ENCODE data around the gene DPP10.

Gene DPP10

GRCh38 chr2:114546531-114546930 lies 104.1 kb downstream of the DPP10 start:
- H3K27ac ChIP-seq (ENCODE audit: low read length): no peak overlapping the region
- peaks cover 4% of the 10 kb centered on the region for H3K4me1 ChIP-seq (ENCODE audit: control insufficient read depth, low read depth, low read length)
- no peaks in the 10 kb centered on the region for H3K36me3 ChIP-seq (ENCODE audit: control insufficient read depth, low read depth, low read length)
- H3K9ac ChIP-seq (ENCODE audit: low read length): no peak overlapping the region
- H3K9me3 ChIP-seq (ENCODE audit: control insufficient read depth, low read depth, low read length): no peaks in the 10 kb centered on the region
- H3K4me3 ChIP-seq (ENCODE audit: low read length): no peak overlapping the region
- H3K27me3 ChIP-seq (ENCODE audit: control insufficient read depth, insufficient read depth, low read length): no peaks in the 10 kb centered on the region

DNA sequence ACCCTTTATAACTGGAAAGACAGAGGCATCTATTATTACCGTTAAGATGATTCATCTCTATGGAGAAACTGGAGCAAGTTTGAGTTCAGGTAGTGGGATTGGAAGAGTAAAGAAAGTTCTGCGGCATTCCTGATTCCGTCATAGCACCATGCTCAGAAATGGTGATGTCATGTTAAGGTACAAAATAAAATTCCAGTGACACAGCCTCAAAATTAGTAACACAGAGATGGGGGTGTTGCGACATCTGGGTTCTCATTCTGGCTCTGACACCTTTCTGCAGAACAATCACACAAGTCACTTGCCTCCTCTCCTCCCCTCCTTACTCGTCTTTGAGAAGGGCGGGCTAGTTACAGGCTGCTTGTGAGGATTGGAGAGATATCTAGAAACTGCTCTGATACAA lies 105.7 kb downstream of the DPP10 start:
- Histone ChIP-seq H3K4me3 (ENCODE audit: low read length) (no peak overlapping the region), H3K4me1 (ENCODE audit: control insufficient read depth, low read depth, low read length) (peaks cover 4% of the 10 kb centered on the region), H3K27ac (ENCODE audit: low read length) (no peak overlapping the region), H3K9ac (ENCODE audit: low read length) (no peak overlapping the region), H3K9me3 (ENCODE audit: control insufficient read depth, low read depth, low read length) (no peaks in the 10 kb centered on the region), H3K36me3 (ENCODE audit: control insufficient read depth, low read depth, low read length) (no peaks in the 10 kb centered on the region), H3K27me3 (ENCODE audit: control insufficient read depth, insufficient read depth, low read length) (no peaks in the 10 kb centered on the region)

DNA sequence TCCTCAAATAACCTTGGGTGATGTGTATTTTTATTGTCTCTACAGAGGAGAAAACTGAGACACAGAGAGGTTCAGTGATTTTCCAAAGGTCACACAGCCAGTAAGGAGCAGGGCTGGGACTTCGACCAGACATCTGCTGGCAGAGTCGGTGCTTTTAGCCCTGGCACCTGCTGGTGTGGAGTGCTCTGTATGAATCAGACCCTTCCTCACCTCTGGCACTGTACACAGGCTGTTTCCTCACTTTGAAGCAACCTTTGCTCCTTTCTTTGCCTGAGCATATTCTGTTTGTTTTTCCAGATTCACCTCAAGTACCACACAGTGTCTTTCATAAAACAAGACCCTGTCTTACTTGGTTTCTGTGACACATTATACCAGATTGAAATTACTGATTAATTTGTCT lies 107.9 kb downstream of the DPP10 start:
- Histone ChIP-seq H3K27me3 (ENCODE audit: control insufficient read depth, insufficient read depth, low read length) (no peaks in the 10 kb centered on the region), H3K36me3 (ENCODE audit: control insufficient read depth, low read depth, low read length) (no peaks in the 10 kb centered on the region), H3K27ac (ENCODE audit: low read length) (no peak overlapping the region), H3K9ac (ENCODE audit: low read length) (no peak overlapping the region), H3K4me1 (ENCODE audit: control insufficient read depth, low read depth, low read length) (peaks cover 4% of the 10 kb centered on the region), H3K9me3 (ENCODE audit: control insufficient read depth, low read depth, low read length) (no peaks in the 10 kb centered on the region), H3K4me3 (ENCODE audit: low read length) (no peak overlapping the region)

- no peak overlapping the region for H3K27ac ChIP-seq (ENCODE audit: low read length)
- H3K36me3 ChIP-seq (ENCODE audit: control insufficient read depth, low read depth, low read length): no peaks in the 10 kb centered on the region
- no peaks in the 10 kb centered on the region for H3K9me3 ChIP-seq (ENCODE audit: control insufficient read depth, low read depth, low read length)
- no peak overlapping the region for H3K9ac ChIP-seq (ENCODE audit: low read length)
- no peak overlapping the region for H3K4me3 ChIP-seq (ENCODE audit: low read length)
- peaks cover 4% of the 10 kb centered on the region for H3K4me1 ChIP-seq (ENCODE audit: control insufficient read depth, low read depth, low read length)
- no peaks in the 10 kb centered on the region for H3K27me3 ChIP-seq (ENCODE audit: control insufficient read depth, insufficient read depth, low read length)
These were observed 108.7 kb downstream of the DPP10 start for GRCh38 chr2:114550895-114551793.

DNA sequence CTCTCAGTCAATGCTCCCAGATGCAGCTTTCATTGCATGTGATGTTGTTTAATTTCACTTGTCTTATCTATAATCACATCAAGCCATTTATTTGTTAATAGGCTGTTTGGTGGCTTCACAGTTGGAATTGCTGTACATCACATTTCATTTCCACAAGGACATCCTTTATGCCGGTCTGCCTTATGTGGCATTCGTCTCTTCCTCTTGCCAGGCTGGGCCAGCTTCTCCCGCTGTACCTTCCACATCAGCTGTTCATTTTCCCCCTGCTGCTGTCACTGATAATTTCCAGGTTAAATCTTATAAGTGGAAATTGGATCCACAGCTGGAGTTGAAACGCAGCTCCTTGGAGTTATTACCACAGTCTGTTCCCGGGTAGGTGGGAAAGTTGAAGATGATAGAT lies 110.6 kb downstream of the DPP10 start:
- Histone ChIP-seq H3K4me3 (ENCODE audit: low read length) (no peak overlapping the region), H3K27ac (ENCODE audit: low read length) (no peak overlapping the region), H3K27me3 (ENCODE audit: control insufficient read depth, insufficient read depth, low read length) (no peaks in the 10 kb centered on the region), H3K9ac (ENCODE audit: low read length) (no peak overlapping the region), H3K36me3 (ENCODE audit: control insufficient read depth, low read depth, low read length) (no peaks in the 10 kb centered on the region), H3K9me3 (ENCODE audit: control insufficient read depth, low read depth, low read length) (no peaks in the 10 kb centered on the region), H3K4me1 (ENCODE audit: control insufficient read depth, low read depth, low read length) (peaks cover 4% of the 10 kb centered on the region)

- Histone ChIP-seq H3K4me1 (ENCODE audit: control insufficient read depth, low read depth, low read length) (no peaks in the 10 kb centered on the region), H3K27ac (ENCODE audit: low read length) (no peak overlapping the region)
These were observed 126.7 kb downstream of the DPP10 start for GRCh38 chr2:114569166-114569565.

DNA sequence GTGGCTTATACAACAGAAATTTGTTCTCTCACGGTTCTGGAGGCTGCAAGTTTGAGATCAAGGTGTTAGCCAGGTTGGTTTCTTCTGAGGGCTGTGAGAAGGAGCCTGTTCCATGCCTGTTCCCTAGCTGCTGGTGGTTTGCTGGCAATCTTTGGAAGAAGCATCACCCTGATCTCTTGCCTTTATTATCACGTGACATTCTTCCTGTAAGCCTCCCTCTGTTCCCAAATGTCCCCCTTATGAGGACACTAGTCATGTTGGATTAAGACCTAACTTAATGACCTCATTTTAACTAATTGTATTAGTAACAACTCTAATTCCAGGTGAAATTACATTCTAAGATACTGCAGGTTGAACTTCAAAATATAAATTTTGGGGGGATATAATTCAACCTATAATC lies 135.2 kb downstream of the DPP10 start:
- Histone ChIP-seq H3K9me3 (ENCODE audit: control insufficient read depth, low read depth, low read length) (no peaks in the 10 kb centered on the region), H3K27me3 (ENCODE audit: control insufficient read depth, insufficient read depth, low read length) (no peaks in the 10 kb centered on the region), H3K27ac (ENCODE audit: low read length) (no peak overlapping the region), H3K9ac (ENCODE audit: low read length) (no peak overlapping the region), H3K4me1 (ENCODE audit: control insufficient read depth, low read depth, low read length) (no peaks in the 10 kb centered on the region), H3K4me3 (ENCODE audit: low read length) (no peak overlapping the region), H3K36me3 (ENCODE audit: control insufficient read depth, low read depth, low read length) (no peaks in the 10 kb centered on the region)

More at GRCh38 chr2:114569166-114569565, 126.7 kb downstream of the DPP10 start:
- H3K9ac ChIP-seq (ENCODE audit: low read length): no peak overlapping the region
- no peaks in the 10 kb centered on the region for H3K9me3 ChIP-seq (ENCODE audit: control insufficient read depth, low read depth, low read length)
- no peaks in the 10 kb centered on the region for H3K27me3 ChIP-seq (ENCODE audit: control insufficient read depth, insufficient read depth, low read length)
- no peak overlapping the region for H3K4me3 ChIP-seq (ENCODE audit: low read length)
- H3K36me3 ChIP-seq (ENCODE audit: control insufficient read depth, low read depth, low read length): no peaks in the 10 kb centered on the region

DNA sequence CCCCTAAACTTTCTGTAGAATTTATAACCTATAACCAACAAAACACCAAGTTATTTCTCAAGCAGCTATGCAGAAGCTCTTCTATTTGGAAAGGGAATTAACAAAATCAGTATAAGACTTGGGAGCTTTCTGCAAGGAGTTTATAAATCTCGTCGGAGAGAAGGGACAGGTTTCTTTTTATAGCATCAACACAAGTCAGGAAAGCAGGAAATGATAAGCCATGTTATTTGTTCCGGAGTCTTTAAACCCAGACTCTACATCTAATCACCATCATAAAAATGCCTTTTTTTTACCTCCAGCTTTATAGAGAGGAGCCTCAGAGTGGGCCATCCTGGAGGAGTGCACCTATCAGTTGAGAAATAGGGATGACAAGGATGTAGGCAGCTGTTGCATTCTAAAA lies 137.1 kb downstream of the DPP10 start:
- Histone ChIP-seq H3K9me3 (ENCODE audit: control insufficient read depth, low read depth, low read length) (no peaks in the 10 kb centered on the region), H3K9ac (ENCODE audit: low read length) (no peak overlapping the region), H3K27ac (ENCODE audit: low read length) (no peak overlapping the region), H3K4me1 (ENCODE audit: control insufficient read depth, low read depth, low read length) (no peaks in the 10 kb centered on the region), H3K4me3 (ENCODE audit: low read length) (no peak overlapping the region), H3K27me3 (ENCODE audit: control insufficient read depth, insufficient read depth, low read length) (no peaks in the 10 kb centered on the region), H3K36me3 (ENCODE audit: control insufficient read depth, low read depth, low read length) (no peaks in the 10 kb centered on the region)

DNA sequence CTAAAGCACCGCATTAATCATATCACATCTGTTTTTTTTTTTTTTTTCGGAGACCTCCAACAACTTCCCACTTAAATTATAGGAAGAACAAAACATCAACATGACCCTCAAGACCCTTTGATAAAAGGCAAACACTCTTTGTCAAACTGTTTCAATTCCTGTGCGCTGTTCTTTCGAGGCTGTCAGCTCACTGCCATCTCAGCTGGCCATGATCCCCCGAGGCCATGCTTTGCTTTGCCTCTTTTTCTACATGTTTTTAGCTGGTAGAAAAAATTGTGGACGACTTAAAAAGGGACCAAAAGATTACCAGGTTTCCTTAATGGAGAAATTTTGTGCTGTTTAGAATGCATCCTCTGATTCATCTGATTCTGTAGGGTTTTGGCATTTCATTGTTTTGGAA lies 138.2 kb downstream of the DPP10 start:
- Histone ChIP-seq H3K9me3 (ENCODE audit: control insufficient read depth, low read depth, low read length) (no peaks in the 10 kb centered on the region), H3K27ac (ENCODE audit: low read length) (no peak overlapping the region), H3K9ac (ENCODE audit: low read length) (no peak overlapping the region), H3K4me1 (ENCODE audit: control insufficient read depth, low read depth, low read length) (no peaks in the 10 kb centered on the region), H3K4me3 (ENCODE audit: low read length) (no peak overlapping the region), H3K27me3 (ENCODE audit: control insufficient read depth, insufficient read depth, low read length) (no peaks in the 10 kb centered on the region), H3K36me3 (ENCODE audit: control insufficient read depth, low read depth, low read length) (no peaks in the 10 kb centered on the region)

- H3K9me3 ChIP-seq (ENCODE audit: control insufficient read depth, low read depth, low read length): no peaks in the 10 kb centered on the region
- no peaks in the 10 kb centered on the region for H3K4me1 ChIP-seq (ENCODE audit: control insufficient read depth, low read depth, low read length)
- H3K4me3 ChIP-seq (ENCODE audit: low read length): no peak overlapping the region
- no peak overlapping the region for H3K27ac ChIP-seq (ENCODE audit: low read length)
- H3K27me3 ChIP-seq (ENCODE audit: control insufficient read depth, insufficient read depth, low read length): no peaks in the 10 kb centered on the region
- no peak overlapping the region for H3K9ac ChIP-seq (ENCODE audit: low read length)
- no peaks in the 10 kb centered on the region for H3K36me3 ChIP-seq (ENCODE audit: control insufficient read depth, low read depth, low read length)
These were observed 155.9 kb downstream of the DPP10 start for GRCh38 chr2:114598329-114598728.

DNA sequence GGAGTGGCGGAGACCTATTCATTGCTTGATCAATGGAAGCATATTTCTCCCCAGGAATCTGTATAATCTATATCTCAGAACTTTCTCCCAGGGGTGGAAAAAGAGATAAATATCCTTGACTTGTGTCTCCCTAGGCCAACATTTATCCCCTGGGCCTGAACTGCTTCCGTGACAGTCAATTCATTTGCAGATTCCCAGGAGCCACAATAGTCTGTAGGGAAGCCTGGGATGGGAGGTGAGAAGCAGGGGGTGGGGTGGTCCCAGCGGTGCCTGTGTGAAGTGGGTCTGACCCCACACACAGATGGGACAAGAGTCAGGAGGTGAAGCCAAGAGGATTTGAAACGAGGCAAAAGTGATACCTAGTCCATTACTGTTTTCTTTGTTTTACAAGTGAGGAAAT lies 166.8 kb downstream of the DPP10 start:
- Histone ChIP-seq H3K9me3 (ENCODE audit: control insufficient read depth, low read depth, low read length) (no peaks in the 10 kb centered on the region), H3K27ac (ENCODE audit: low read length) (no peak overlapping the region), H3K4me1 (ENCODE audit: control insufficient read depth, low read depth, low read length) (peaks cover 13% of the 10 kb centered on the region), H3K9ac (ENCODE audit: low read length) (no peak overlapping the region), H3K4me3 (ENCODE audit: low read length) (no peak overlapping the region), H3K36me3 (ENCODE audit: control insufficient read depth, low read depth, low read length) (no peaks in the 10 kb centered on the region), H3K27me3 (ENCODE audit: control insufficient read depth, insufficient read depth, low read length) (no peaks in the 10 kb centered on the region)

DNA sequence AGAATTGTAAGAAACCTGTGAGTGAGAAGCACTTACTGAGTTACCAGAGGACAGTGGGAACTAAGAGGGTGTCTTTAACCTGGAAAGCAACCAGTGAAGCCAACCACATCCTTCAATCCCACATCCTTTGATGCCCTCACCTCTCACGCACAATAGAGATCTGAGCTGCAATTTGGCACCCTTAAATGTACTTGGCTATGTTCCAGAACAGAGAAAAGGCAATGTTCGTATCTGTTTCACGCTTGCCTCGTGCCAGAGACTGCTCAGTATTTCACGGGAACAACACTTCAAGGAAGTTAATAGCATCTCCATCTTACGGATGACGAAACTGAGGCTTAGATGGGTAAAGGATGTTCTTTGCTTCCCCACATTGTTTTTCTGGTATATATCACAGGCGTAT lies 167.4 kb downstream of the DPP10 start:
- Histone ChIP-seq H3K36me3 (ENCODE audit: control insufficient read depth, low read depth, low read length) (no peaks in the 10 kb centered on the region), H3K9ac (ENCODE audit: low read length) (no peak overlapping the region), H3K27me3 (ENCODE audit: control insufficient read depth, insufficient read depth, low read length) (no peaks in the 10 kb centered on the region)

More for the DNA sequence above, 167.4 kb downstream of the DPP10 start:
- H3K27ac ChIP-seq (ENCODE audit: low read length): no peak overlapping the region
- peaks cover 13% of the 10 kb centered on the region for H3K4me1 ChIP-seq (ENCODE audit: control insufficient read depth, low read depth, low read length)
- H3K9me3 ChIP-seq (ENCODE audit: control insufficient read depth, low read depth, low read length): no peaks in the 10 kb centered on the region
- no peak overlapping the region for H3K4me3 ChIP-seq (ENCODE audit: low read length)
